GM21447 (cell line): ENCODE results near the gene SSR1.

ENCODE experiments used
- ATAC-seq: cut with Tn5 transposase; IDR thresholded peaks from one replicate; pipeline ENCODE4 v1.9.1; 2021; ENCODE audit not compliant: unreplicated experiment

SSR1 gene

GRCh38 chr6:7260291-7261031 is 52.5 kb downstream of the SSR1 start:
- ATAC-seq: no peak

- no peak for ATAC-seq
Measured at GRCh38 chr6:7258231-7258763, 54.7 kb downstream of the SSR1 start.

DNA sequence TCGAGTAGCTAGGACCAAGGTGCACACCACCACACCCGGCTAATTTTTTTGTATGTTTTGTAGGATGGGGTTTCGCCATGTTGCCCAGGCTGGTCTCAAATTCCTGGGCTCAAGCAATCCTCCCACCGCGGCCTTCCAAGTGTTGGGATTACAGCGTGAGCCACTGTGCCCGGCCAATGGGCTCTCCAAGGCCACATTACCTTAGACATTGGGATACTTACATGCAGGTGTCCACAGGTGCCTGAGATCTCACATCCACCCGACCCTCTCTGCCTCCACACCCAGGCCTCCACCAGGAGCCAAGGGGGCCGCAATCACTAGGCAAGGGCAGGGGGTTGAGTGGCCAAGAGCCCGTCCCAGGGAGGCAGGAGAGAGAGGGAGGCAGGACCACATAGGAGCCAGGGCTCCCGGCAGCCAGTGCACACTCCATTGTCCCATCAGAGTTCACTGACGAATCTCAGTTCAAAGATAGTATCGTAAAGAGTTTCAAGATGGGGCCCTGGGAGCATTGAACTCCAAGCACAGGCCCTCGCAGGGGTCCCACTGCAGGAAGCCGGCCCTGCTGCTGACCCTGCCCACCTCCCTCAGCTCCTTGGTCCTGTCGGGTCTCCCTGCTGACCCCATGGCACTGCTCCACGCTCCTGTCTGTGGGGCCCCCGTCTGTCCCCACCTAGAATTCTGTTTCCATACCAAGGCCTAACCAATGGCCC is 55.3 kb downstream of the SSR1 start:
- no peak for ATAC-seq

DNA sequence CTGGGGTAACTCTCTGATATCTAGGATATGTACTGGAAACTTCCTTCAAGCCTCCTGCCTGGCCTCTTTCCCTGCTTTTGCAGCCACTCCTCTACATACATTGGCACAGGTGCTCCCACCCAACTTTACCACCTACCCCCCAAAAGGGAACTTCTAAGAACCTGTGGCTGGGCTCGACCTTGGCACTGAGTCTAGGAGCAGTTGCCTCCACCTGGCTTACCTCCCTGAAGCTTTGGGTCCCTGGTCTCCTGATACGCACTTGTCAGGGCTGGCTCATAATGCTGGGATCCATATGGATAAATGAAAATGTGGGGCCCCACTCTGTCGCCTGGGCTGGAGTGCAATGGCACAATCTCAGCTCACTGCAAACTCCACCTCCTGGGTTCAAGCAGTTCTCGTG is 56.2 kb downstream of the SSR1 start:
- no peak for ATAC-seq

GRCh38 chr6:7255918-7256317 is 57.1 kb downstream of the SSR1 start:
- ATAC-seq: no peak

DNA sequence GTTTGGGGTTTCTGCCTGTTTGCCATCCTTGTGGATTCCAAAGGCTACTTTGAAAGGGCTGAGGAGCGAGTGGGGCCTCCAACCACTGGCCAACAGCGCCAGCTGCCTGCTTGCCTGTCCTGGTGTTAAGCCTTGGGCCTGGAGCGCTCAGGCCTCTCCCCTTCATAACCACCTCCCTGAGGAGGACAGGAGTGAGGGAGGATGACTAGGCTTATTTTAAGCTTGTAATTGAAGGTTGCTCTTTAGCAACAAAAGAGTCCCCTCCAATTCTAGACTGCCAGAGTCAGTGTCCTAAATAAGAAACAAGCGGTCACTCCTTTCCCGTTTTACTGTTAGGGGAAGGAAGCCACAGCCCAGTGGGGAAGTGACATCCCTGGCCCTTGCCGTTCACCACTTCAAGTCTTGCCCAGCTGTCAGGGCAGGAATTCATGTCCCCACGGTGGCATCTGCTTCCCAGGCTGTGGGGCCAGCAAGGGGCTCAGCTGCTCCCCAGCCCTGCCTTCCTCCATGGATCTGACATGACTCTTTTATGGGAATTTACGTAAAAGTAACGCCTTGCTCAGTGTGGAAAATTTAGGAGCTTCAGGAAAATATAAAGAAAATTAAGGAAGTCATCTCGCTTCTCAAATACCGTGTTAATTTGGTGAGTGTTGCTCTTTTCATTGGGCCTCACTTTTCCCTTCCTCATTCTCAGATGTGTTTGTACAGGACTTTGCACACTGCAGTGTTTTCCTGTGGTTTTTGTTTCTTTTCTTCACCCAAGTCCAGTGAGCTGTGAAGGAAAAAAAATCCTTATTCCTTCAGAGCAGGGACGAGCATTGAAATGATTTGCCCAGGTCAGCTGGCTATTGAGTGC is 57.8 kb downstream of the SSR1 start:
- ATAC-seq: no peak

GRCh38 chr6:7252390-7252789 is 60.6 kb downstream of the SSR1 start:
- ATAC-seq: no peak

GRCh38 chr6:7251646-7252260 is 61.2 kb downstream of the SSR1 start:
- no peak for ATAC-seq

DNA sequence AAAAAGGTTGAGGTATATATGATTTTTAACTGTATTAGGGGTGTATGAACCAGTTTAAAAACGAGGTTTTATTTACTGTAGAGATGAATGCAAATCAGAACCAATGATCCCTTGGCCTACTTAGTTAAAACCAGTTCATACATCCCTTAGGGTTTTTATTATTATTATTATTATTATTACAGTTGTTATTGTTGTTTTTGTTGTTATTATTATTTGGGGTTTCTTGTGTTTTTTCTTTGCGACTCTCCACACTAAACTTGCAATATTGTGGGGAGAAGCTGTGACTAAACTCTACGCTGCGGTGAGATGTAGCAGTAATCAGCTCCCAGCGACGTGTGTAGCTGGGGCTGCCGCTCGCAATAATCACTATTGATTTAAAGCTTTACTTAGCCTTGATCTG is 62.2 kb downstream of the SSR1 start:
- ATAC-seq: no peak

DNA sequence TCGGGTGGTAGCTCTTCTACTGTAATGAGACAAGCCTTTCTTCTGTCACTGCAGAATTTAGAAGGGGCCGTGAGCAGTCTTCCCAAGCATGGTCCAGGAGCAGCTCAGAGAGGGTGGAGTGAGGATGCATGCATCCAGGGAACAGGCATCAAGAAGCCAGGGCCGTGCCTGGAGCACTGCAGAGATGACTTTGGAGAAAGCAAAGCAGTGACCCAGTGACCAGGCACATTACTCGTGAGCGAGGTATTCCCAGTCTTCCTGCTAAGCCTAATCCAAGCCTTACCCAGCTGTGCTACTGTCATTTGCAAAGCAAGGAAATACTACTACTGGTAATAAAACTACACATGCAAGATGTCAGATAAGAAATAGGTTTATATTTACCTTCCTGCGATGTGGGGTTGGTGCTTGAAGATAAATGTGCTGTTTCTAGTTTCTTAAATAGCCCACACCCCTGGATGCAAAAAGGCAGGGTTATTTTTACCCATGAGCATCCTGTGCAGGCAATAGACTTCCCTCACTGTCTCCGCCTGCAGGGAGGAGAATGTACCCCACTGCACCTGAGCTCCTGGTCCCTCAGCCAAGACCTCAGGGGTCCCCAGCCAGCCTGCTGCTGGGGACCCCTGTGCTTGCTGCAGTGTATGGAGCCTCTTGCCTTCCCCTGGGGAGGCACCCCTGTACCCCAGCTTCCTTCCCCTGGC is 62.9 kb downstream of the SSR1 start:
- no peak for ATAC-seq

DNA sequence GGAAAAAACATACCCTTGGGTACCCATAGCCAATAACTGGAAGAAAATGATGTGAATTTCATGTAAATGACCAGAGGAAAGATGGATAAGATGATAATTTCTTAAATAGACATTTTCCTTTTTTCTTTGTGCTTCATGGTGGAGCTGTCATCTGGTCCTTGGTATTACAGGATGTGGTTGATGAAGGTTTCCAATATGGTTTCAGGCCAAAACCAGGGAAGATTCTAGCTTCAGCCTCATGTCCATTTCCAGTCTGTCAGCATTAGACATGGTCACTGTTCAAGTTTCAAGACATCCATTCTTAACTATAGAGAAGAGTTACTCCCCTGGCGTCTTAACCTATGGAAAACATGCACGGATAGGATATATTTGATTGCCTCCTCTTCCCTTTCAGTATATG is 63.6 kb downstream of the SSR1 start:
- no peak for ATAC-seq

GRCh38 chr6:7247828-7248227 is 65.2 kb downstream of the SSR1 start:
- no peak for ATAC-seq

- ATAC-seq: no peak
Measured at GRCh38 chr6:7247179-7247456, 65.9 kb downstream of the SSR1 start.

- ATAC-seq: no peak
Measured at GRCh38 chr6:7246401-7247178, 66.4 kb downstream of the SSR1 start.

DNA sequence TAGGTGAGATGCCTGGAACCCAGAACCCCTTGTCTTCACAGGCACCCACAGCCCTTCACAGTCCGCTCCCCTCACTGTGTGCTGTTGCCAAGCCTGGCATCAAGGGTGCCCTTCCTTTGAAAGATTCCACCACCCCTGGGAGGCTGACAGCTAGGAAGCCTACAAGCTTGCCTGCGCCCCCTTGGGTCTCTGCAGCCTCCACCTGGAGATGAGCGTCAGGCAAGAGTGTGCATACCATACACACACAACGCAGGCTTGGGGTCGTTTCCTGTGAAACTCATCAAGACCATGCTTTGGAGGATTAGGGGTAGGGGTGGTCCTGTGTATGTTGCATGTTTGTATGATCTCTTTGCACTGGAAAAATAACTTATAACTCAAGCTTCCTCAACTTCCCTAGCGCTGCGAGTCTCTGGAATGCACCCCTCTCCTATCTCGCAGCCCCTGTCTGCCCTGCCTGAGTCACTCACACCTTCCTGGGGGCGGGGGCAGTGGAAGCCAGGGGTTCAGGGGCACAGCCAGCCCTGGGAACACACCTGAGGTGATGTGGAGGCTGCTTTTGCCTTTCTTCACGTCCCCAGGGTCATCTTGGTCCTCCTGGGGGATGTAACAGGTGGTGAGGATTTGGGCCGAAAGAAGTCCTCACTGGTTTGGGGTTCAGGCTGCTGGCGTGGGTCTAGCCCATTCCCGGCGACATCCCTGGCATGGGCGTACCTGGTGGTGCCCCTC is 67.2 kb downstream of the SSR1 start:
- no peak for ATAC-seq

- ATAC-seq: peak; percentile 42
Measured at GRCh38 chr6:7243179-7243981, 69.6 kb downstream of the SSR1 start.

GRCh38 chr6:7242835-7243178 is 70.2 kb downstream of the SSR1 start:
- ATAC-seq: no peak
